Thyroid gland (tissue), 4 donors: ENCODE results near the gene MTARC2. TPM values are rescaled to one million over a fixed set of nuclear protein-coding genes. Genes with fewer than 3 reads are reported as not detected.
"Not testable (repeated sequence)": the region's sequence is repeated elsewhere in the genome, so short reads cannot be mapped to it uniquely, and the experiment has no call there.

Experiments used
- DNase-seq, 2 donors: peaks; one replicate each; pipeline ENCODE4 v3.0.0-alpha.2; 2019
- H3K27ac ChIP-seq, 3 donors: fragments of 200-600 bp; sonication (generic); 1 replicate in 2 of 3; 2 replicates in 1 of 3; pipeline ENCODE4 v1.5.1; 2016 to 2019; ENCODE audit warnings: mild to moderate bottlenecking in 1 of 3, moderate library complexity in 1 of 3
- H3K27me3 ChIP-seq: fragments of 200-600 bp; sonication (generic); one replicate; pipeline ENCODE4 v1.5.1; 2019
- H3K36me3 ChIP-seq, 2 donors: fragments of 200-600 bp; sonication (generic); one replicate each; pipeline ENCODE4 v1.5.1; 2016 to 2019
- H3K4me1 ChIP-seq, 2 donors: fragments of 200-600 bp; sonication (generic); one replicate each; pipeline ENCODE4 v1.5.1; 2017 to 2019
- H3K4me3 ChIP-seq, 3 donors: fragments of 200-600 bp; sonication (generic); replicated peaks in 1 of 3; 1 replicate in 2 of 3; 2 replicates in 1 of 3; pipeline ENCODE4 v1.5.1; 2016; ENCODE audit warnings: mild to moderate bottlenecking in 1 of 3
- H3K9me3 ChIP-seq: fragments of 200-600 bp; sonication (generic); one replicate; pipeline ENCODE4 v1.5.1; 2017
- CTCF ChIP-seq, 6 experiments: fragments of 200-600 bp in 3 of 6; fragments of 450-650 bp in 3 of 6; sonication (generic) in 3 of 6; IDR thresholded peaks; one replicate each; pipeline ENCODE4 v1.5.1; 2016 to 2019; ENCODE audit warnings: antibody characterized with exemption in 6 of 6, mild to moderate bottlenecking in 2 of 6, inconsistent platforms in 1 of 6, moderate library complexity in 1 of 6
- POLR2A ChIP-seq, 2 donors: fragments of 450-650 bp; IDR thresholded peaks; one replicate each; pipeline ENCODE4 v1.6.1; 2017; ENCODE audit warnings: antibody characterized with exemption in 2 of 2, mild to moderate bottlenecking in 2 of 2, moderate library complexity in 1 of 2
- WGBS, 2 donors: methylation state at CpG; one replicate each; pipeline ENCODE4 v1.1.5; 2017; 5-methylcytosine and 5-hydroxymethylcytosine counted together
- intact Hi-C: fragments of 100-400 bp; cut with DNase I; formaldehyde crosslinking; loops from one replicate; pipeline ENCODE4 v1.15.1; 2023
- total RNA-seq, 4 donors: library from RNA; depleted of rRNA; stranded (reverse); fragments of >200 nt; gene quantifications; one replicate each; pipeline ENCODE4 v1.2.3, GENCODE V29; 2016

MTARC2 gene
- total RNA-seq, 4 donors from 2014 or later, result 69.5 to 81.3 (median 75.8) TPM

DNA sequence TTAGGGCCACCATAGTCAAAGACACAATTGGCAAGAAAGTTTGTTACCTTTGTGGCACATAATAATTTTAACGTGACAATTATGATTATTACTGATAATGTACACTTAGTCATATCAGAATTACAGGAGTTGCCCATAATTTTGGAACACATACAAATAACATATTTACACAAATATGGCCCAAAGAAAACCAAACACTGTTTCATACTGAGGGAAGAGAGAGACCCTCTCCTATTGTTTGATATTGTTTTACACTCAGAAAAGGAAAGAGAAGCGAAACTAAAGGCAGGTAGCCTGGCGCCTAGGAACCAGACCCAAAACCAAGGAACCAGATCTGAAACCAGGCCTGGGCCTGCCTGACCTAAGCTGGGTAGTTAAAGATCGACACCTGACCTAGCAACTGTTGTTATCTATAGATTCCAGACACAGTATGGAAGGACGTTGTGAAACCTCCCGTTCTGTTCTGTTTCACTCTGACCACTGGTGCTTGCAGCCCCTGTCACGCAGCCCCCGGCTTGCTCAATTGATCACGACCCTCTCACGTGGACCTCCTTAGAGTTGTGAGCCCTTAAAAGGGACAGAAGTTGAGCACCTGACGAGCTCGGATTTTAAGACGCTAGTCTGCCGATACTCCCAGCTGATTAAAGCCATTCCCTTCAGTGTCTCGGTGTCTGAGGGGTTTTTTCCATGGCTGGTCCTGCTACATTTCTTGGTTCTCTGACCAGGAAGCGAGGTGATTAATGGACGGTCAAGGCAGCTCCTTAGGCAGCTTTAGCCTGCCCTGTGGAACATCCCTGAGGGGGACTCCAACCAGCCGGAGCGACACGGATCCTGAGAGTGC lies 30.1 kb upstream of the MTARC2 start:
- 90 to 91% methylated on average over 19 to 20 of the region's 20 CpGs for WGBS, 2 donors
- no peak for DNase-seq

DNA sequence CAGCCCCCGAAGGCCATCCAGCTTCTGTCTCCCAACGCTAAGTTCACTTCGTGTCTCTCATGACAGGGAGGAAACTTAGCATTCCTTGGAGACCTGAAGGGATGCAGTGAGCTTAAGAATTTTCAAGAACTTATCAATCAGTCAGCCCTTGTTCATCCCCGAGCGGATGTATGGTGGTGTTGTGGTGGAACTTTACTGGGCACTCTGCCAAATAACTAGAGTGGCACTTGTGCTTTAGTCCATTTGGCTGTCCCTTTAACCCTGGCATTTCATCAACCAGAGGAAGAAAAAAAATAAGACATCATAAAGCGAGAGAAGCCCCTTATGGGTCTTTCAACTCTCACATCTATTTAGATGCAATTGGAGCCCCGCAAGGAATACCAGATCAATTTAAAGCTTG lies 26.9 kb upstream of the MTARC2 start:
- intact Hi-C loops, H3K9me3 ChIP-seq, H3K36me3 ChIP-seq, H3K27me3 ChIP-seq, H3K4me3 ChIP-seq: not testable (repeated sequence)
- peaks cover 0 to 13% of the 10 kb centered on the region in 2 donors for H3K4me1 ChIP-seq
- 31 to 50% methylated on average over 7 of the region's 7 CpGs for WGBS, 2 donors
- peak; percentile 69 to 76 for DNase-seq
- peak overlapping the region in 2 of 3 donors; percentile 24 to 43 for H3K27ac ChIP-seq

More for the DNA sequence above, 30.1 kb upstream of the MTARC2 start:
- H3K4me3 ChIP-seq, result no peak overlapping the region
- no peaks in the 10 kb centered on the region for H3K36me3 ChIP-seq
- H3K9me3 ChIP-seq, result no peaks in the 10 kb centered on the region
- no peaks in the 10 kb centered on the region for H3K27me3 ChIP-seq
- no peak overlapping the region for H3K27ac ChIP-seq
- peaks cover 0 to 13% of the 10 kb centered on the region in 2 donors for H3K4me1 ChIP-seq
- TF ChIP-seq CTCF (IDR thresholded peaks at IDR 0.05), result no peak
- TF ChIP-seq POLR2A (IDR thresholded peaks at IDR 0.05), result no peak
- intact Hi-C loops, result no loop called here

DNA sequence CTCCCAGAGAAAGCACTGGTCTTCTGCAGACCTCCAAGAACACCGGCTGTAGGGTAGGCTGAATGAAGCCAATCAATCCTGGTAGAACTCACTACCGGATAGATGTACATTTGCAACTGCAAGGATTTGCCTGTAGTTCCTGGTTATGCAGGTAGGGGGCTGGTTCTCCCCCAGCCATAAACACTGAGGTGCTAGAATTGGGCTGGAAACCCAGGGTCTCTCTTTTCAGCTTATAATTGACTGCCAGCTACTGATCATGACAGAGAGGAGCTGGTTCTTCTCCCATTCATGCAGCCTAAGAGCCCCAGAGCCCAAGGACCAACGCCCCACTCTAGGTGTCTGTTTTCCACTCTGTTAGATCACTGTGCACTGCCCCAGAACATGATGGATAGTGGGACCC lies 21.5 kb upstream of the MTARC2 start:
- intact Hi-C loops, result no loop called here
- no peaks in the 10 kb centered on the region for H3K27me3 ChIP-seq
- WGBS, 2 donors, result 80 to 83% methylated on average over 3 of the region's 3 CpGs
- peaks cover 0 to 5% of the 10 kb centered on the region in 2 donors for H3K4me1 ChIP-seq
- H3K36me3 ChIP-seq, result no peaks in the 10 kb centered on the region
- no peak for DNase-seq
- peak in 1 of 6 experiments; percentile 15 for TF ChIP-seq CTCF (IDR thresholded peaks at IDR 0.05)
- TF ChIP-seq POLR2A (IDR thresholded peaks at IDR 0.05), result no peak
- H3K27ac ChIP-seq, result no peak overlapping the region
- no peak overlapping the region for H3K4me3 ChIP-seq
- no peaks in the 10 kb centered on the region for H3K9me3 ChIP-seq

- Histone ChIP-seq H3K4me1 (peaks cover 0 to 6% of the 10 kb centered on the region in 2 donors), H3K4me3 (no peak overlapping the region), H3K36me3 (no peaks in the 10 kb centered on the region), H3K9me3 (no peaks in the 10 kb centered on the region), H3K27ac (no peak overlapping the region), H3K27me3 (no peaks in the 10 kb centered on the region)
- intact Hi-C loops, result no loop called here
- no peak for TF ChIP-seq CTCF (IDR thresholded peaks at IDR 0.05)
- TF ChIP-seq POLR2A (IDR thresholded peaks at IDR 0.05), result no peak
- WGBS, 2 donors, result 96% methylated on average over 1 of the region's 1 CpG
- no peak for DNase-seq
Measured at GRCh38 chr1:220727519-220727918, 20.6 kb upstream of the MTARC2 start.

GRCh38 chr1:220730486-220730885 lies 17.6 kb upstream of the MTARC2 start:
- Histone ChIP-seq H3K4me1 (peaks cover 0 to 24% of the 10 kb centered on the region in 2 donors), H3K27me3 (no peaks in the 10 kb centered on the region), H3K9me3 (no peaks in the 10 kb centered on the region), H3K27ac (no peak overlapping the region), H3K36me3 (no peaks in the 10 kb centered on the region), H3K4me3 (no peak overlapping the region)
- TF ChIP-seq POLR2A (IDR thresholded peaks at IDR 0.05), result no peak
- no peak for TF ChIP-seq CTCF (IDR thresholded peaks at IDR 0.05)
- intact Hi-C loops, result loop anchor here (5.0 kb wide), 1 partner anchor 38 kb away; the partner anchor contains the start of gene C1orf115
- 89 to 94% methylated on average over 2 of the region's 2 CpGs for WGBS, 2 donors
- DNase-seq, result no peak
